SK-N-MC (cell line): ENCODE data around the gene ANK3.

Experiments
- DNase-seq: peaks from one replicate; pipeline ENCODE4 v3.0.0-alpha.2; 2011; ENCODE audit warnings: low read depth, low spot score
- H3K27ac ChIP-seq: fragments of 200-600 bp; sonication (generic); 2 replicates; pipeline ENCODE4 v1.5.1; 2016; ENCODE audit warnings: mixed run types
- H3K36me3 ChIP-seq: fragments of 200-600 bp; sonication (generic); 2 replicates; pipeline ENCODE4 v1.6.1; 2017; ENCODE audit warnings: antibody characterized with exemption, low read length, mixed read lengths; ENCODE audit not compliant: insufficient read depth
- H3K4me3 ChIP-seq: fragments of 200-600 bp; sonication (generic); 2 replicates; pipeline ENCODE4 v1.5.1; 2016
- H3K9ac ChIP-seq: fragments of 200-600 bp; sonication (generic); 2 replicates; pipeline ENCODE4 v1.8.0; 2017; ENCODE audit warnings: mixed run types, mixed read lengths; ENCODE audit not compliant: insufficient read length
- H3K9me3 ChIP-seq: fragments of 200-600 bp; sonication (generic); 2 replicates; pipeline ENCODE4 v1.6.1; 2017; ENCODE audit warnings: low read depth, mild to moderate bottlenecking, antibody characterized with exemption, low read length, moderate library complexity, mixed read lengths
- EZH2 ChIP-seq: fragments of 200-600 bp; sonication (generic); IDR thresholded peaks from one replicate; pipeline ENCODE4 v1.6.1; 2017; ENCODE audit warnings: antibody characterized with exemption
- FOXP2 ChIP-seq: optimal IDR thresholded peaks from 2 replicates; pipeline ENCODE3; 2011; ENCODE audit warnings: mild to moderate bottlenecking, moderate library complexity; ENCODE audit not compliant: insufficient read depth; ENCODE audit errors: extremely low read length, control extremely low read depth
- POLR2AphosphoS5 ChIP-seq: IDR thresholded peaks from 2 replicates; pipeline ENCODE4 v1.6.1; 2012; ENCODE audit warnings: mild to moderate bottlenecking, low read depth, low read length, borderline replicate concordance

Gene ANK3

GRCh38 chr10:60390224-60390626 is 550 bp upstream of the ANK3 start:
- Histone ChIP-seq H3K9ac (no peak overlapping the region), H3K27ac (no peak overlapping the region), H3K36me3 (no peaks in the 10 kb centered on the region), H3K9me3 (no peaks in the 10 kb centered on the region), H3K4me3 (no peak overlapping the region)
- no peak for DNase-seq
- TF ChIP-seq POLR2AphosphoS5 (no peak), FOXP2 (no peak), EZH2 (no peak)

GRCh38 chr10:60388709-60389301 is 870 bp downstream of the ANK3 start:
- Histone ChIP-seq H3K9me3 (no peaks in the 10 kb centered on the region), H3K36me3 (no peaks in the 10 kb centered on the region), H3K27ac (no peak overlapping the region), H3K4me3 (no peak overlapping the region), H3K9ac (no peak overlapping the region)
- TF ChIP-seq POLR2AphosphoS5 (no peak), EZH2 (no peak), FOXP2 (no peak)
- no peak for DNase-seq

DNA sequence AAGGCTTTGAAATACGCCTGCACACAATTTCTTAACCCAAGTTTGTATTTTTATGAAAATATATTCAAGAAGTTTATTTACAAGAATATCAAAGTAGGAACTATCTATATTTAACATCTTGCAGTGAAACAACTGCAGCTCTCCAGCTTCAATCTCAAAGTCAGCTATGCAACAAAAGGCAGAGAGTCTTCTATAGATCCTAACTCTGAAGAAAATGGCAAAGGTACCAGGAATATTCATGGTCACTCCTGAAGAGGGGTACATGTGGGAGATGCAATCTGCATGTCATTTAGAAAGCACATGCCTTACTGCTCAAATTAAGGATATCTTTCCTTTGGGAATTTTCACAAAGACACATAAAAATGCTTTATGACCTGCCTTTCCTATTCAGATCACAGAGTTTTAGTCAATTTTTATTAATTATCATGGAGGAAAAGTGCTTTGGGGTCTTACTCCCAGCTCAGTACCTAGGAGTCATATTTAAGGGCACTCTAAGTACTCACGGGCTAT is 1.5 kb downstream of the ANK3 start:
- Histone ChIP-seq H3K9ac (no peak overlapping the region), H3K36me3 (no peaks in the 10 kb centered on the region), H3K9me3 (no peaks in the 10 kb centered on the region), H3K4me3 (no peak overlapping the region), H3K27ac (no peak overlapping the region)
- no peak for DNase-seq
- no peak for TF ChIP-seq FOXP2
- TF ChIP-seq EZH2, result no peak
- TF ChIP-seq POLR2AphosphoS5, result no peak

DNA sequence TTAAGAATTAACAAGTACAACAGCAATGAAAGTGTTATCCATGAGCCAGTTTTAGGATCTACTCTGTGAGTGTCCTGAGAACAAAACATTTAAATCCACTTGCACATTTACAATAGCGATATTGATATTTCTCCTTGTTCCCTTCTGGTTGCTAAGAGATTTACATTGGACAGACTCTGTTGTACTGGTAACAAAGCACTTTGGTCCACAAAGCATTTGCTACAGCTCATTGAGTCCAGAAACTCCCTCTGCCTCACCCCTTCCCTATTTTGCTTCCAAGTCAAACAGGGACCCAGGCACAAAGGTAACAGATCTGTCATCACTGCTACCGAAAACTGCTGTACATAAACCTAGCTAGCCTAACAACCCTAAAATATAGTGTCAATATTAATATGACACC is 2.1 kb downstream of the ANK3 start:
- Histone ChIP-seq H3K9me3 (no peaks in the 10 kb centered on the region), H3K27ac (no peak overlapping the region), H3K36me3 (no peaks in the 10 kb centered on the region), H3K9ac (no peak overlapping the region), H3K4me3 (no peak overlapping the region)
- no peak for DNase-seq
- TF ChIP-seq EZH2, result no peak
- no peak for TF ChIP-seq FOXP2
- TF ChIP-seq POLR2AphosphoS5, result no peak

GRCh38 chr10:60385399-60385738 is 4.3 kb downstream of the ANK3 start:
- TF ChIP-seq EZH2 (no peak), FOXP2 (no peak), POLR2AphosphoS5 (no peak)
- no peak overlapping the region for H3K27ac ChIP-seq

DNA sequence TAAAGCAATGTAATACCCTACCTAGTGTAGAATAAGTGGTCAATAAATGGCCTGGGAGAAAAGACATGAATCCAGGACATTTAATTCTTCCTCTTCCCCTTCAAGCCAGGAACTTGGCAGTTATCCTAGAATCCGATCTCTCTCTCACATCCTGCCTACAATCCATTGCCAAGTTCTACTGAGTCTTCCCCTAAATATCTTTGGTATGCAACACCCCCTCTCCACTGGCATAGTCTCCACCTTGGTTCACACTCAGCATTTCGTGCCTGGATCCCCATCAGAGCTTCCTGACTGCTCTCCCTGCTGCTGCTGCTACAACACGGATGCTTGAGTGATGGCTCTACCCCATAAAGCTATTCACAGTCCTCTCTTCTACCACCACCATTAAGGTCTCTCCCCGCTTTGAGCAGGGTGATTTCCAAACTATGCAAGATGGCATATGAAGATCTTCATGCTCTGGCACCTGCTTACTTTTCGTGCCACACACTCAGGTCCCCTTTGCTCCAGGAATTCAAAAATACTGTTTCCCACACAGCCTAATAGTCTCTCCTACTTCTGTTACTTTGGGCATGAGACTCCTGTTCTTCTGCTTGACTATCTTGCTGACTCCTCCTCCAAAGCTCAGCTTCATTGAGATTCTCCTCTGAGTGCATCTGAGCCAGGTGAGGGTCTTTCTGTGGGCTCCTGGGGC is 4.8 kb downstream of the ANK3 start:
- H3K36me3 ChIP-seq, result no peaks in the 10 kb centered on the region
- H3K4me3 ChIP-seq, result no peak overlapping the region
- no peak for DNase-seq
- no peak overlapping the region for H3K27ac ChIP-seq
- H3K9ac ChIP-seq, result no peak overlapping the region
- no peak for TF ChIP-seq FOXP2
- no peak for TF ChIP-seq EZH2
- no peak for TF ChIP-seq POLR2AphosphoS5
- no peaks in the 10 kb centered on the region for H3K9me3 ChIP-seq

More at GRCh38 chr10:60385399-60385738, 4.3 kb downstream of the ANK3 start:
- Histone ChIP-seq H3K9me3 (no peaks in the 10 kb centered on the region), H3K9ac (no peak overlapping the region), H3K4me3 (no peak overlapping the region), H3K36me3 (no peaks in the 10 kb centered on the region)
- no peak for DNase-seq

- no peak overlapping the region for H3K27ac ChIP-seq
- H3K9ac ChIP-seq, result no peak overlapping the region
- no peaks in the 10 kb centered on the region for H3K9me3 ChIP-seq
- no peak for DNase-seq
- no peak overlapping the region for H3K4me3 ChIP-seq
- no peaks in the 10 kb centered on the region for H3K36me3 ChIP-seq
- TF ChIP-seq FOXP2 (no peak), EZH2 (no peak), POLR2AphosphoS5 (no peak)
These were observed 5.7 kb downstream of the ANK3 start for GRCh38 chr10:60384011-60384410.

DNA sequence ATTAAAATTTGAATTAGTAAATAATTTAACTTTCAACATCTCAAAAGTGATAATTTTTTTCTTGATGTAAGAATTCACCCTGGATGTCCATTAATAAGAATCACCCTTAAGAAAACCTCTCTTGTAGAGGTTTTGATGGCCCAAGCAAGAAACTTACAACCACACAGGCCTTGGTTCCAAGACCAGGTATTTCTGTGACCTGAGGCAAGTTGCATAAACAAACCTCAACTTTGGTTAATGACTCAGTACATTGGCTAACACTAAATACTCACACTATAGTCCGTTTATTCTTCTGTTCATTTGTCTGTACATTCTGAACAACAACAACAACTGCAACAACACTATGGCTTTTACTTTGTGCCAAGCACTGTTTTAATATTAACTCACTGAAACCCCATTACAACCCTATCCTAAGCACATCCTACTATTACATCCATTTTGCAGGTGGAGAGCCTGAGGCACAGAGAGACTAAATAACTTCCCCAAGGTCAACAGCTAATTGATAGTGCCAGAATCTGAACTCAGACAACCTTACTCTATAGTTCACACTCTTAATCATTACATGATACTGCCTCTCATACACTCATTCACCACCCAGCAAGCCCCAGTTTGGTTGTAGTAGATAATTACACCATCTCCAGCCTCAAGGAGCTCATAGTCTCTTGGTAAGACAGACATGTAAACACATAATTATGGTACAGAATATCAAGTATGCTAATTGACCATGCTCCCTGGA is 6.6 kb downstream of the ANK3 start:
- H3K9ac ChIP-seq, result no peak overlapping the region
- no peak for TF ChIP-seq POLR2AphosphoS5
- no peak for TF ChIP-seq EZH2
- TF ChIP-seq FOXP2, result no peak
- H3K4me3 ChIP-seq, result no peak overlapping the region
- H3K27ac ChIP-seq, result no peak overlapping the region
- DNase-seq, result no peak
- no peaks in the 10 kb centered on the region for H3K9me3 ChIP-seq
- no peaks in the 10 kb centered on the region for H3K36me3 ChIP-seq

DNA sequence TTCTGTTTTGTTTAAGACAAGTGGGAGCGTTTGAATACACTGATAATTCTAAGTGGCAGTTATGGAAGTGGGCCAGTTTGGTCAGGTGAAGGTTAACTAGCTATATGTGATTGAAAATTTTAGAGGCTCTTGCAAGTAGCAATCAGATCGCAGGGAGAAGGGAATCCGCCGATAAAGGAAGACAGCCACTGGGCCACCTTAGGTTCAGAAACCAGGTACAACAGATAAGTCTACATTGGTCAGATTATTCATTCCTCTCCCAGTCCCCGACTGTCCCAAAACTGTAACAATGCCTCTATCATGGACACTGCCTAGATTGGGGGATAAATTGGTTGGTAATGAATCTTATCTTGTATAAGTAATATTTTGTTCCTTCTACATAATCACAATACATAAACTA is 8.9 kb downstream of the ANK3 start:
- no peak for TF ChIP-seq FOXP2
- TF ChIP-seq POLR2AphosphoS5, result no peak
- no peak for TF ChIP-seq EZH2
- H3K36me3 ChIP-seq, result no peaks in the 10 kb centered on the region
- no peak for DNase-seq
- no peak overlapping the region for H3K4me3 ChIP-seq
- H3K27ac ChIP-seq, result no peak overlapping the region
- H3K9me3 ChIP-seq, result no peaks in the 10 kb centered on the region
- no peak overlapping the region for H3K9ac ChIP-seq
